Frontal cortex (tissue), 4 donors: Measurements from ENCODE around the gene RAPGEF3. TPM values are rescaled to one million over a fixed set of nuclear protein-coding genes. Genes with fewer than 3 reads are reported as not detected.

ENCODE experiments used
- DNase-seq, 2 donors: peaks; one replicate each; pipeline ENCODE4 v3.0.0; 2012; ENCODE audit warnings: low spot score in 2 of 2
- FAIRE-seq: peaks from 2 replicates; lab custom pipeline; 2012; peaks lifted over from hg19 to GRCh38; lab: Jason Lieb, UNC
- total RNA-seq: library from RNA; depleted of rRNA; stranded (reverse); fragments of >200 nt; gene quantifications from one replicate; pipeline ENCODE4 v1.2.3, GENCODE V29; 2014
- donor health status: control.
- donor health status: control.
- donor health status: control.

The RAPGEF3 gene
- total RNA-seq, 1 donor from 2014 or later: 7.7 TPM

DNA sequence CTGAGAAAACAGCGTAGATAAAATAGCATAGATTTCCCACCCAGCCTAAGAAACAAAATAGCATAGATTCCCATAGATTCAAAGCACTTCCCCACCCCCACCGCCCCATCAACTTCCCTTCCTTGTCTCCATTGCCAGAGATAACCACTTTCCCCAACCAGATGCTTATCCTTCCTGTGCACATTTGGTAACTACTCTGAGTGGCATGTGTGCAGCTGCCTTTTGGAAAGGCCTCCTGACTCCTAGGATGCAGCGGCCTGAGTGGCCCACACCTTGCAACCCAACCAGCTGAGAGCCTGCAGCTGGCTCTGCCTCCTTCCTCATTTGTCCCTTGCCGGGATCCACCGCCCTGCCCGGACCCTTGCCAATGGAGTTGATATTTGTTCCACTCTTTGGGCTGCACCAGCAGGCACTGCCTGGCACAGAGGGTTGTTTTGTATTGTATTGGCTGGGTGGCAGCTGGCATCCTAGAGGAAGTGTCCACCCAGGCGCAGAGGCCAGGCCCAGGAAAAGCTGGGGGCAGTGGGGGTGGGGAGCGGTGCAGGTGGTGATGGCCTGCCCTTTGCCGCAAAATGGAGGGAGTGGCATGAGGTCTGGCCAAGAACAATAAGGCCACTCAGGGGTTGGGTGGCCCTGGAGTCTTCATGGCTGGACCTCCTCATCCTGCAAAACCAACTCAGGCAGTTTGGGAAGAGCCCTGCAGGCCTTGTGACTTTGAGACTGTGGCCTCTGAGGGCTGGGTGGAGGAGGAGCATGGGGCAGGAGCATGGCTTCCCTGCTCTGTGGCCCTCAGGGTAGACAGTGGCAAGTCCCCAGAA, 19.3 kb upstream of the RAPGEF3 start:
- FAIRE-seq (no peak), DNase-seq (peak in 1 of 2 donors; percentile 73)

DNA sequence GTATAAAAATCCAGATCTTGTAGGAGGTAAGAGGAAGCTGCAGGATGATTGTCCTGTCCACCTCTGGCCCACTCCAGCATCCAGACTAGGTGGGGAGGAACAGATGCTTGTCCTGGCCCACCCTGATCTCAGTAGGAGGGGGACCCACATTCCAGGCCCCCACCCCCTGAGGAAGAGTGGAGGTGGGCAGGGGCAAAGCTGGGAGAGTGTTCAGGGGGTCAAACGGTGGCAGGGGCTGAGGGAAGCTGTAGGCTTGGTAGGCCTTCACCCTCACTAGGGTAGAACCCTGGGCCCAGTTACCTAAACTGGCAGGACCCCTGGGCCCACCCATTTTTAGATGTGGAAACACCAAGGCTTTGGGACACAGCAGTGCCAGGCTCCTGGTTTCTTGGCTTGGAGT, 18.5 kb upstream of the RAPGEF3 start:
- no peak for FAIRE-seq
- no peak for DNase-seq

DNA sequence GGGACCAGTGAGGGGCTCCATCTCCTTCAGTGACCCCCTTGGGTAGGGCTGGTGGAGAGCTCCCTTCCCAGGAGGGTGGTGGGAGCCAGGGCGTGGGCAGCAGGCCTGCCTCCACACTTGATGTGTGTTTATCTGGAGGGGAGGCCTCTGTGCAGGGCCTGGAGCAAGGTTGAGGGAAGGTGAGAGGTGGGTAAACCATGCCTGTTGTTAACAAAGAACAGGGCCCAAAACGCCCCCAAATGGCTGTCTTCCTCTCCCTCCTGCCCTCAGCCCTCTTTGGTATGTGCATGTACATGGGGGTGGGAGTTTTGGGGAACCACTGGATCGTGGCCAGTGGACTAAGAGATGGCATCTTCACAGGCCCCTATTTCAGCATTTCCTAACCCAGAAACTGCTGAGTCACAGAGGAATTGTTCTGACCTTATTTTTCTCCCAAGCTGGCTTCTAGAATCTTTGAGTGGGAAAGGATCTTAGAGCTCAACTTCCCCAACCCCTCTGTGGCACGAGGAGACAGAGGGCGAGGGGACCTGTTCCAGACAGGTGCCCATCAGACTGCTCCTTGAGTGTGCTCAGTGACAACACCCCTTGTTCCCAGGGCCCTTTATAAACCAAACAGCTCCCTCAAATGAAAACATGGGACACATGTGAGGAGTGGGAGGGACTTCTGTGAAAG, 17.9 kb upstream of the RAPGEF3 start:
- DNase-seq (no peak), FAIRE-seq (no peak)

GRCh38 chr12:47775100-47775911, 16.6 kb upstream of the RAPGEF3 start:
- FAIRE-seq (no peak), DNase-seq (no peak)

GRCh38 chr12:47774663-47775062, 16.0 kb upstream of the RAPGEF3 start:
- DNase-seq (no peak), FAIRE-seq (no peak)

GRCh38 chr12:47773858-47774580, 15.3 kb upstream of the RAPGEF3 start:
- no peak for FAIRE-seq
- no peak for DNase-seq

- DNase-seq (peak; percentile 92), FAIRE-seq (no peak)
Measured at GRCh38 chr12:47773062-47773857, 14.6 kb upstream of the RAPGEF3 start, which contains the start of gene SLC48A1. TSS of gene SLC48A1 (plus strand) at chr12:47773238. CDS start at chr12:47773305, 67 bp downstream.

DNA sequence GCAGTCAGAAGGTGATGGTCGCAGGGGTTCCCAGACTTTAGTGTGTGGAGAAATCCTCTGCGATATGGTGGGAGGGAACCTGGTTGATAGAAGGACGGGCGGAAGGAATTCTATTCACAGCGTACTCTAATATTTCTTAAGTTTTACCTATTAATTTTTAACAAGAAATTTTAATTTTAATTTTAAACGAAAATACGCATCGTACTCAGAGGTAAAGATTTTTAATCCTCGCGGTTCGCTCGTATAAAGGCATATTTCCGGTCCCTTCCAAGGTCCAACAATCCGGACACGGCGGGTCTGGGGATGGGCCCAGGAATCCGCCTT, 14.0 kb upstream of the RAPGEF3 start:
- DNase-seq (no peak), FAIRE-seq (no peak)

DNA sequence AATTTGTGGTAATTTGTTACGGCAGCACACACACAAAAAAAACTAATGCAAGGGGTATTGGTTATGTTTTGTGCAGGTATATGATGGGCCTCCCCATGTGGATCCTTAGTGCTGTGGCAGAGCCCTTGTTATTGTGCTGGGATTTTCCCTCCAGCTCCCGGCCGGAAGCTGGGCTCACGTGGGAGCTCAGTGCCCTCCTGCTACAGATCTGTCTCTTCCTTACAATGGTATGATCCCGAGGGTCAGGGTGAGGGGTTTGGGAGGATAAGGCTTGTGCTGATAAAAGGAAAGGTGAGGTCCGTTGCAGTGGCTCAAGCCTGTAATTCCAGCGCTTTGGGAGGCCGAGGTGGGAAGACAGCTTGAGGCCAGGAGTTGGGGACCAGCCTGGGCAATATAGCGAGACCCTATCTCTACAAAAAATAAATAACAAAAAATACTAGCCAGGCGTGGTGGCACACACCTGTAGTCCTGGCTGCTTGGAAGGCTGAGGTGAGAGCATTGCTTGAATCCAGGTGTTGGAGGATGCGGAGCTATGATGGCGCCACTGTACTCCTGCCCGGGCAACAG, 13.5 kb upstream of the RAPGEF3 start:
- no peak for DNase-seq
- FAIRE-seq: no peak

- FAIRE-seq: no peak
Measured at GRCh38 chr12:47771304-47771703, 12.6 kb upstream of the RAPGEF3 start.

GRCh38 chr12:47770086-47770726, 11.5 kb upstream of the RAPGEF3 start:
- DNase-seq (no peak), FAIRE-seq (no peak)

More at GRCh38 chr12:47771304-47771703, 12.6 kb upstream of the RAPGEF3 start:
- no peak for DNase-seq

GRCh38 chr12:47769234-47770085, 10.8 kb upstream of the RAPGEF3 start:
- FAIRE-seq (no peak), DNase-seq (no peak)

- FAIRE-seq: no peak
- no peak for DNase-seq
Measured at GRCh38 chr12:47768323-47768811, 9.7 kb upstream of the RAPGEF3 start.

- FAIRE-seq: no peak
Measured at GRCh38 chr12:47767216-47767724, 8.6 kb upstream of the RAPGEF3 start.

GRCh38 chr12:47766502-47767215, 8.0 kb upstream of the RAPGEF3 start:
- no peak for FAIRE-seq
- DNase-seq: no peak

More at GRCh38 chr12:47767216-47767724, 8.6 kb upstream of the RAPGEF3 start:
- no peak for DNase-seq
